Measurements from ENCODE around the gene ARSJ.

DNA sequence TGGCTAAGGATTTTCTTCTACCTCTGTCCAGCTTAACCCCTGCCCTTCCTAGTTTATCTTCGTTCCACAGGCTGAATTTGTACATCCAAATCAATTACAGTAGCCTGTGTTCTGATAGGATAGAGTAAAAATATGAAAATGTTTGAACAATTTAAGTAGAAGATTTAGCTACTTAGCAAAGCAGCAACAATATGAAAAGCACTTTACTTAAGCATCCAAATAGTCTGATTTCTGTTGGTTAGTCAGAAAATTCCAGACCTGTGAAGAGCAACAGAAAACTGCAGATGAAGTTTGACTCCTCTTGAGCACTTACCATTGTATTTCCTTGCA is 2.0 kb downstream of the ARSJ start:
- TF ChIP-seq, protein P1, sequence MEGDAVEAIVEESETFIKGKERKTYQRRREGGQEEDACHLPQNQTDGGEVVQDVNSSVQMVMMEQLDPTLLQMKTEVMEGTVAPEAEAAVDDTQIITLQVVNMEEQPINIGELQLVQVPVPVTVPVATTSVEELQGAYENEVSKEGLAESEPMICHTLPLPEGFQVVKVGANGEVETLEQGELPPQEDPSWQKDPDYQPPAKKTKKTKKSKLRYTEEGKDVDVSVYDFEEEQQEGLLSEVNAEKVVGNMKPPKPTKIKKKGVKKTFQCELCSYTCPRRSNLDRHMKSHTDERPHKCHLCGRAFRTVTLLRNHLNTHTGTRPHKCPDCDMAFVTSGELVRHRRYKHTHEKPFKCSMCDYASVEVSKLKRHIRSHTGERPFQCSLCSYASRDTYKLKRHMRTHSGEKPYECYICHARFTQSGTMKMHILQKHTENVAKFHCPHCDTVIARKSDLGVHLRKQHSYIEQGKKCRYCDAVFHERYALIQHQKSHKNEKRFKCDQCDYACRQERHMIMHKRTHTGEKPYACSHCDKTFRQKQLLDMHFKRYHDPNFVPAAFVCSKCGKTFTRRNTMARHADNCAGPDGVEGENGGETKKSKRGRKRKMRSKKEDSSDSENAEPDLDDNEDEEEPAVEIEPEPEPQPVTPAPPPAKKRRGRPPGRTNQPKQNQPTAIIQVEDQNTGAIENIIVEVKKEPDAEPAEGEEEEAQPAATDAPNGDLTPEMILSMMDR (IDR thresholded peaks at IDR 0.05 in 8 of 11, conservative IDR thresholded peaks at IDR 0.05 in 3 of 11) = no peak
- TF ChIP-seq POLR2AphosphoS5 (IDR thresholded peaks at IDR 0.05) (no peak), POLR2A (IDR thresholded peaks at IDR 0.05) (no peak)

Measured in spleen (tissue), 7 donors.